HEK293 (cell line): ENCODE data around the gene KLHL13.

Experiments used
- EGR2 ChIP-seq: fragments of 450-650 bp; formaldehyde crosslinking; IDR thresholded peaks from 2 replicates; pipeline ENCODE4 v1.5.1; 2016; ENCODE audit warnings: low read depth, missing biosample characterization, missing genetic modification characterization
- ELK4 ChIP-seq: IDR thresholded peaks from 2 replicates; pipeline ENCODE4 v1.6.1; 2011; ENCODE audit warnings: mild to moderate bottlenecking, low read depth, low read length, borderline replicate concordance
- GLIS1 ChIP-seq: fragments of 450-650 bp; formaldehyde crosslinking; IDR thresholded peaks from 2 replicates; pipeline ENCODE4 v1.5.1; 2016; ENCODE audit warnings: missing biosample characterization, missing genetic modification characterization
- KLF16 ChIP-seq: fragments of 450-650 bp; formaldehyde crosslinking; IDR thresholded peaks from 2 replicates; pipeline ENCODE4 v1.5.1; 2017; ENCODE audit warnings: missing biosample characterization, missing genetic modification characterization
- KLF9 ChIP-seq: fragments of 450-650 bp; formaldehyde crosslinking; IDR thresholded peaks from 2 replicates; pipeline ENCODE4 v1.5.1; 2016; ENCODE audit warnings: missing biosample characterization, missing genetic modification characterization, low read depth
- SCRT1 ChIP-seq: fragments of 450-650 bp; formaldehyde crosslinking; IDR thresholded peaks from 2 replicates; pipeline ENCODE4 v1.5.1; 2016; ENCODE audit warnings: missing biosample characterization, missing genetic modification characterization, borderline replicate concordance
- ZBTB26 ChIP-seq: fragments of 450-650 bp; formaldehyde crosslinking; optimal IDR thresholded peaks from 2 replicates; pipeline ENCODE3; 2016; ENCODE audit warnings: missing biosample characterization, mild to moderate bottlenecking, missing genetic modification characterization
- ZBTB49 ChIP-seq: fragments of 450-650 bp; formaldehyde crosslinking; IDR thresholded peaks from 2 replicates; pipeline ENCODE4 v1.5.1; 2016; ENCODE audit warnings: missing biosample characterization, missing genetic modification characterization, low read depth
- ZFHX2 ChIP-seq: fragments of 450-650 bp; formaldehyde crosslinking; conservative IDR thresholded peaks from 2 replicates; pipeline ENCODE4 v1.5.1; 2016; ENCODE audit warnings: missing biosample characterization, missing genetic modification characterization
- ZNF146 ChIP-seq: fragments of 450-650 bp; formaldehyde crosslinking; IDR thresholded peaks from 2 replicates; pipeline ENCODE4 v1.5.1; 2016; ENCODE audit warnings: missing biosample characterization, missing genetic modification characterization
- ZNF174 ChIP-seq: fragments of 450-650 bp; formaldehyde crosslinking; IDR thresholded peaks from 2 replicates; pipeline ENCODE4 v1.5.0; 2017; ENCODE audit warnings: missing biosample characterization, mild to moderate bottlenecking, missing genetic modification characterization
- ZNF184 ChIP-seq: fragments of 450-650 bp; IDR thresholded peaks from 2 replicates; pipeline ENCODE4 v1.5.1; 2018; ENCODE audit warnings: missing biosample characterization, mild to moderate bottlenecking, missing genetic modification characterization
- ZNF266 ChIP-seq: fragments of 450-650 bp; formaldehyde crosslinking; IDR thresholded peaks from 2 replicates; pipeline ENCODE4 v1.5.1; 2016; ENCODE audit warnings: missing biosample characterization, missing genetic modification characterization, low read depth
- ZNF311 ChIP-seq: fragments of 450-650 bp; formaldehyde crosslinking; IDR thresholded peaks from 2 replicates; pipeline ENCODE4 v1.5.1; 2017; ENCODE audit warnings: missing biosample characterization, missing genetic modification characterization, borderline replicate concordance
- ZNF354C ChIP-seq: fragments of 450-650 bp; formaldehyde crosslinking; IDR thresholded peaks from 2 replicates; pipeline ENCODE4 v1.5.1; 2016; ENCODE audit warnings: missing biosample characterization, missing genetic modification characterization, low read depth, borderline replicate concordance
- ZNF426 ChIP-seq: fragments of 450-650 bp; formaldehyde crosslinking; IDR thresholded peaks from 2 replicates; pipeline ENCODE4 v1.5.1; 2017; ENCODE audit warnings: missing biosample characterization, missing genetic modification characterization, mild to moderate bottlenecking, inconsistent platforms, moderate library complexity
- ZNF530 ChIP-seq: fragments of 450-650 bp; formaldehyde crosslinking; IDR thresholded peaks from 2 replicates; pipeline ENCODE4 v1.5.1; 2016; ENCODE audit warnings: low read depth, missing biosample characterization, missing genetic modification characterization
- ZNF548 ChIP-seq: fragments of 450-650 bp; formaldehyde crosslinking; IDR thresholded peaks from 2 replicates; pipeline ENCODE4 v1.5.1; 2016; ENCODE audit warnings: missing biosample characterization, missing genetic modification characterization
- ZNF560 ChIP-seq: fragments of 450-650 bp; formaldehyde crosslinking; IDR thresholded peaks from 2 replicates; pipeline ENCODE4 v1.5.1; 2017; ENCODE audit warnings: missing biosample characterization, missing genetic modification characterization, borderline replicate concordance
- ZNF629 ChIP-seq: fragments of 450-650 bp; formaldehyde crosslinking; IDR thresholded peaks from 2 replicates; pipeline ENCODE4 v1.5.1; 2017; ENCODE audit warnings: missing biosample characterization, missing genetic modification characterization
- ZSCAN30 ChIP-seq: fragments of 450-650 bp; IDR thresholded peaks from 2 replicates; pipeline ENCODE4 v1.5.1; 2018; ENCODE audit warnings: missing biosample characterization, mild to moderate bottlenecking, missing genetic modification characterization, moderate library complexity
- TF ChIP-seq, protein P1 (sequence below): fragments of 450-650 bp; formaldehyde crosslinking; IDR thresholded peaks from 2 replicates; pipeline ENCODE4 v1.5.1; 2017; ENCODE audit warnings: missing biosample characterization, missing genetic modification characterization
- TF ChIP-seq, protein P2 (sequence below): fragments of 450-650 bp; formaldehyde crosslinking; IDR thresholded peaks from 2 replicates; pipeline ENCODE4 v1.5.1; 2016; ENCODE audit warnings: missing biosample characterization, missing genetic modification characterization
- TF ChIP-seq, protein P3 (sequence below): fragments of 450-650 bp; formaldehyde crosslinking; IDR thresholded peaks from 2 replicates; pipeline ENCODE4 v1.5.1; 2016; ENCODE audit warnings: missing biosample characterization, missing genetic modification characterization

The KLHL13 gene

DNA sequence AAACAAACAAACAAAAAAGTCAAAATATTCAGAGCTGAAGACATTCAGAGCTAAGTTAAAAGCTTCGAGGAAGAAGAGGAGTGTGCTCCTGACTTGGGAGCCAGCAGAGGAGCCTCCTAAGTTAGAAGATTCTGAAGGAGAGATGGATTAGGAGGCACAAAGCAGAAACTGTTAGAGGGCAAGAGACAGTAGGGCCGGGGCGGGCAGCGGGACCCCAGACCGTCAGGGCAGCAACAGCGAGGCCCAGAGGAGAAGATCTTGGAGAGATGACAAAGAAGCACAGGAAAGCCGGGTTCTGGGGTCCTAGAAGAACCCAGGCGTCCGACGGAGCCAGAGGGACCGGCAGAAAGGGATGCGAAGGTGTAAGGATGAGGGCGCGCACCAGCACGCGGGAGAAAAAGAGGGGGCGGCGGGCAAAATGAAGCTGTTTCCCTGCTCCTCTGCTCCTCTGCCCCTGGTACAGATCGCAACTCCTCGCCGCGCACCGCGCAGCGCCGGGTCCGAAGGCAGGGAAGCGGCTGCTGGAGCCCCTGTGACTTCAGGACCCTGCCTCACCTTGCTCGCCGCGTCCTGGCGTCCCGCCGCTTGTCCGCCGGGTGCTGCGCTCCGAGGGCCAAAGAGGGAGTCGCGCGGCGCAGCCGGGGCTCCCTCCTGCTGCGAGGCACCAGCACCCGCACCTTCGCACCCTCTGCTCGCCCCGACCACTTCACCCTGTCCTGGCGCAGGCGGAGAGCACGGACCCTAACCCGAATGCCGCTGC, 477 bp downstream of the KLHL13 start (continued):
- no peak for TF ChIP-seq ELK4
- TF ChIP-seq ZNF146 (tag by site-specific recombination): no peak
- no peak for TF ChIP-seq ZNF560
- TF ChIP-seq KLF9: no peak
- TF ChIP-seq ZNF184: no peak
- TF ChIP-seq, protein P1, sequence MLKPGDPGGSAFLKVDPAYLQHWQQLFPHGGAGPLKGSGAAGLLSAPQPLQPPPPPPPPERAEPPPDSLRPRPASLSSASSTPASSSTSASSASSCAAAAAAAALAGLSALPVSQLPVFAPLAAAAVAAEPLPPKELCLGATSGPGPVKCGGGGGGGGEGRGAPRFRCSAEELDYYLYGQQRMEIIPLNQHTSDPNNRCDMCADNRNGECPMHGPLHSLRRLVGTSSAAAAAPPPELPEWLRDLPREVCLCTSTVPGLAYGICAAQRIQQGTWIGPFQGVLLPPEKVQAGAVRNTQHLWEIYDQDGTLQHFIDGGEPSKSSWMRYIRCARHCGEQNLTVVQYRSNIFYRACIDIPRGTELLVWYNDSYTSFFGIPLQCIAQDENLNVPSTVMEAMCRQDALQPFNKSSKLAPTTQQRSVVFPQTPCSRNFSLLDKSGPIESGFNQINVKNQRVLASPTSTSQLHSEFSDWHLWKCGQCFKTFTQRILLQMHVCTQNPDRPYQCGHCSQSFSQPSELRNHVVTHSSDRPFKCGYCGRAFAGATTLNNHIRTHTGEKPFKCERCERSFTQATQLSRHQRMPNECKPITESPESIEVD (tag by site-specific recombination): no peak
- no peak for TF ChIP-seq ZBTB49 (tag by site-specific recombination)
- TF ChIP-seq ZNF530 (tag by site-specific recombination): no peak
- TF ChIP-seq ZSCAN30 (tag by site-specific recombination): no peak
- TF ChIP-seq ZNF354C (tag by site-specific recombination): no peak
- no peak for TF ChIP-seq ZNF266 (tag by site-specific recombination)
- no peak for TF ChIP-seq SCRT1 (tag by site-specific recombination)
- TF ChIP-seq ZBTB26 (tag by site-specific recombination): peak; percentile 70
- TF ChIP-seq ZNF174 (tag by site-specific recombination): no peak
- TF ChIP-seq GLIS1 (tag by site-specific recombination): no peak
- TF ChIP-seq, protein P2, sequence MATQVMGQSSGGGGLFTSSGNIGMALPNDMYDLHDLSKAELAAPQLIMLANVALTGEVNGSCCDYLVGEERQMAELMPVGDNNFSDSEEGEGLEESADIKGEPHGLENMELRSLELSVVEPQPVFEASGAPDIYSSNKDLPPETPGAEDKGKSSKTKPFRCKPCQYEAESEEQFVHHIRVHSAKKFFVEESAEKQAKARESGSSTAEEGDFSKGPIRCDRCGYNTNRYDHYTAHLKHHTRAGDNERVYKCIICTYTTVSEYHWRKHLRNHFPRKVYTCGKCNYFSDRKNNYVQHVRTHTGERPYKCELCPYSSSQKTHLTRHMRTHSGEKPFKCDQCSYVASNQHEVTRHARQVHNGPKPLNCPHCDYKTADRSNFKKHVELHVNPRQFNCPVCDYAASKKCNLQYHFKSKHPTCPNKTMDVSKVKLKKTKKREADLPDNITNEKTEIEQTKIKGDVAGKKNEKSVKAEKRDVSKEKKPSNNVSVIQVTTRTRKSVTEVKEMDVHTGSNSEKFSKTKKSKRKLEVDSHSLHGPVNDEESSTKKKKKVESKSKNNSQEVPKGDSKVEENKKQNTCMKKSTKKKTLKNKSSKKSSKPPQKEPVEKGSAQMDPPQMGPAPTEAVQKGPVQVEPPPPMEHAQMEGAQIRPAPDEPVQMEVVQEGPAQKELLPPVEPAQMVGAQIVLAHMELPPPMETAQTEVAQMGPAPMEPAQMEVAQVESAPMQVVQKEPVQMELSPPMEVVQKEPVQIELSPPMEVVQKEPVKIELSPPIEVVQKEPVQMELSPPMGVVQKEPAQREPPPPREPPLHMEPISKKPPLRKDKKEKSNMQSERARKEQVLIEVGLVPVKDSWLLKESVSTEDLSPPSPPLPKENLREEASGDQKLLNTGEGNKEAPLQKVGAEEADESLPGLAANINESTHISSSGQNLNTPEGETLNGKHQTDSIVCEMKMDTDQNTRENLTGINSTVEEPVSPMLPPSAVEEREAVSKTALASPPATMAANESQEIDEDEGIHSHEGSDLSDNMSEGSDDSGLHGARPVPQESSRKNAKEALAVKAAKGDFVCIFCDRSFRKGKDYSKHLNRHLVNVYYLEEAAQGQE (tag by site-specific recombination): no peak
- no peak for TF ChIP-seq ZNF311
- no peak for TF ChIP-seq KLF16 (tag by site-specific recombination)
- TF ChIP-seq EGR2 (tag by site-specific recombination): no peak
- TF ChIP-seq ZNF426: no peak
- no peak for TF ChIP-seq ZNF548 (tag by site-specific recombination)
- TF ChIP-seq, protein P3, sequence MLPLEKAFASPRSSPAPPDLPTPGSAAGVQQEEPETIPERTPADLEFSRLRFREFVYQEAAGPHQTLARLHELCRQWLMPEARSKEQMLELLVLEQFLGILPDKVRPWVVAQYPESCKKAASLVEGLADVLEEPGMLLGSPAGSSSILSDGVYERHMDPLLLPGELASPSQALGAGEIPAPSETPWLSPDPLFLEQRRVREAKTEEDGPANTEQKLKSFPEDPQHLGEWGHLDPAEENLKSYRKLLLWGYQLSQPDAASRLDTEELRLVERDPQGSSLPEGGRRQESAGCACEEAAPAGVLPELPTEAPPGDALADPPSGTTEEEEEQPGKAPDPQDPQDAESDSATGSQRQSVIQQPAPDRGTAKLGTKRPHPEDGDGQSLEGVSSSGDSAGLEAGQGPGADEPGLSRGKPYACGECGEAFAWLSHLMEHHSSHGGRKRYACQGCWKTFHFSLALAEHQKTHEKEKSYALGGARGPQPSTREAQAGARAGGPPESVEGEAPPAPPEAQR (tag by site-specific recombination): no peak
- 0 out of 2 replicates have a peak, but pooled peaks have one; percentile 10 for TF ChIP-seq ZFHX2
- TF ChIP-seq ZNF629 (tag by site-specific recombination): no peak
